Loucy (cell line): ENCODE results near the gene RNF103.

Experiments used
- EZH2phosphoT487 ChIP-seq: fragments of 200-600 bp; IDR thresholded peaks from 2 replicates; pipeline ENCODE4 v1.6.1; 2018; ENCODE audit warnings: antibody characterized with exemption, mild to moderate bottlenecking, moderate library complexity, borderline replicate concordance
- TF ChIP-seq, protein P1 (sequence below): fragments of 200-600 bp; sonication (generic); conservative IDR thresholded peaks from 2 replicates; pipeline ENCODE4 v1.5.1; 2014; ENCODE audit warnings: mild to moderate bottlenecking, antibody characterized with exemption, low read length

DNA sequence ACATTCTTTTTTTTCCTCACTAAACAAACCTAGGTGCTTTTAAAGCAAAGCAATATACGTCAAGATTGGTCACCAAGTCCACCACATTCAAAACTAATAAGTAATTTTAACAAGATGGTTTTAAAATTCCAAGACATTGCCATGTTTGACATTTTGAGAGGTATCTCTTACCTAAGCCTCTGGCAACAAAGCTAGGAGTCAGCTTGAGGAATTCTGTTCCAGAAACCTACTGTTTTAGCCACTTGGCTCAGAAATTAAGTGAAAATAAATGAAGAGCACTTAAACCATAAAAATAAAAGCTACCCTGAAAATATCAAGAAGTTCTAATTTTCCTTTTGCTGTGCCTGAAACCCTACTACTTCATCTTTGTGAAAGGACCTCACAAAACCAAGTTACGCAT lies 30.4 kb downstream of the RNF103 start:
- TF ChIP-seq, protein P1, sequence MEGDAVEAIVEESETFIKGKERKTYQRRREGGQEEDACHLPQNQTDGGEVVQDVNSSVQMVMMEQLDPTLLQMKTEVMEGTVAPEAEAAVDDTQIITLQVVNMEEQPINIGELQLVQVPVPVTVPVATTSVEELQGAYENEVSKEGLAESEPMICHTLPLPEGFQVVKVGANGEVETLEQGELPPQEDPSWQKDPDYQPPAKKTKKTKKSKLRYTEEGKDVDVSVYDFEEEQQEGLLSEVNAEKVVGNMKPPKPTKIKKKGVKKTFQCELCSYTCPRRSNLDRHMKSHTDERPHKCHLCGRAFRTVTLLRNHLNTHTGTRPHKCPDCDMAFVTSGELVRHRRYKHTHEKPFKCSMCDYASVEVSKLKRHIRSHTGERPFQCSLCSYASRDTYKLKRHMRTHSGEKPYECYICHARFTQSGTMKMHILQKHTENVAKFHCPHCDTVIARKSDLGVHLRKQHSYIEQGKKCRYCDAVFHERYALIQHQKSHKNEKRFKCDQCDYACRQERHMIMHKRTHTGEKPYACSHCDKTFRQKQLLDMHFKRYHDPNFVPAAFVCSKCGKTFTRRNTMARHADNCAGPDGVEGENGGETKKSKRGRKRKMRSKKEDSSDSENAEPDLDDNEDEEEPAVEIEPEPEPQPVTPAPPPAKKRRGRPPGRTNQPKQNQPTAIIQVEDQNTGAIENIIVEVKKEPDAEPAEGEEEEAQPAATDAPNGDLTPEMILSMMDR = no peak
- TF ChIP-seq EZH2phosphoT487 = no peak
